GM19240 (cell line): ENCODE results near the gene AGAP1.
A peak's percentile ranks its signal among the peaks of the same experiment; 100 is the strongest.
"Not testable (repeated sequence)": the region's sequence is repeated elsewhere in the genome, so short reads cannot be mapped to it uniquely, and the experiment has no call there.

Experiments
- DNase-seq: peaks from one replicate; pipeline ENCODE4 v3.0.0; 2011; ENCODE audit warnings: low spot score; ENCODE audit not compliant: insufficient read length

The AGAP1 gene

GRCh38 chr2:235587202-235587601, 93.4 kb downstream of the AGAP1 start:
- no peak for DNase-seq

DNA sequence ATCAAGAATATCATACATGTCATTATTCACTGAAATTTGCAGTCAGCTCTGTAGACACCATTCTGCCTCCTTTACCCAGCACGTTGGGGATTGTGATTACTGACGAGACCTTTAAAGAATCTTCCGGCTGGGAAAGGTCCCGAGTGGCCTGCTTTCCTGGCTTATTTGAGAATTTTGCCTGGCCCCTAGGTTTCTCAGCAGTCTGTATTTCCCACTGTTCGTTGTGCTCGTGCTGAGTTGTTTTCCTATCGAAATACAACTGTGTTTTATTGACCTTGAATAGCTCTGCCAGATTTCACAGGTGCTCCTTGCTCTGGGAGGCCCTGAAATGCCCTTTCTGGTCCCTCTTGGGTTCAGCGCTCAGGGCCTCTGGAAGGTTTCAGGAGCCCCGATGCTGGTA, 94.9 kb downstream of the AGAP1 start:
- no peak for DNase-seq

GRCh38 chr2:235591231-235591730, 97.4 kb downstream of the AGAP1 start:
- DNase-seq: no peak

- no peak for DNase-seq
Measured at GRCh38 chr2:235591921-235592320, 98.1 kb downstream of the AGAP1 start.

GRCh38 chr2:235592430-235592829, 98.6 kb downstream of the AGAP1 start:
- DNase-seq: no peak

DNA sequence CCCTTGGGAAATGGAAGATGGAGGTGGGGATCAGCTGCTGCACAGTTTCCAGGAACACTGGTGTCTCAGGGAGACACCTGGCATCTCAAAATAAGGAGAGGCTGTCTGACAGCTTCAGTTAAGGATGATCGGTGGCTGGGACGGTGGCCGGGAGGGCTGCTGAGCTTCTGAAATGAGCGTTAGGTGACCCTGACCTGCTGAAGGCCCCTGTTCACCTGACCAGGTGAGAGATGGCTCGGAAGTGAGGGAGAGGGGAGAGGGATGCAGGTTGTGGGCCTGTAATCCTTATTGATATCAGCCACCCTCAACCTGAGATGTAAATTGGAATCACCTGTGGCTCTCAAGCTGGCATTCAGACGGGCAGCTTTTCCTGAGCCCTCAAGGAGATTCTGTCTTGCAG, 99.0 kb downstream of the AGAP1 start:
- DNase-seq: no peak

- DNase-seq: no peak
Measured at GRCh38 chr2:235594041-235594440, 100.2 kb downstream of the AGAP1 start.

- no peak for DNase-seq
Measured at GRCh38 chr2:235594964-235595363, 101.1 kb downstream of the AGAP1 start.

DNA sequence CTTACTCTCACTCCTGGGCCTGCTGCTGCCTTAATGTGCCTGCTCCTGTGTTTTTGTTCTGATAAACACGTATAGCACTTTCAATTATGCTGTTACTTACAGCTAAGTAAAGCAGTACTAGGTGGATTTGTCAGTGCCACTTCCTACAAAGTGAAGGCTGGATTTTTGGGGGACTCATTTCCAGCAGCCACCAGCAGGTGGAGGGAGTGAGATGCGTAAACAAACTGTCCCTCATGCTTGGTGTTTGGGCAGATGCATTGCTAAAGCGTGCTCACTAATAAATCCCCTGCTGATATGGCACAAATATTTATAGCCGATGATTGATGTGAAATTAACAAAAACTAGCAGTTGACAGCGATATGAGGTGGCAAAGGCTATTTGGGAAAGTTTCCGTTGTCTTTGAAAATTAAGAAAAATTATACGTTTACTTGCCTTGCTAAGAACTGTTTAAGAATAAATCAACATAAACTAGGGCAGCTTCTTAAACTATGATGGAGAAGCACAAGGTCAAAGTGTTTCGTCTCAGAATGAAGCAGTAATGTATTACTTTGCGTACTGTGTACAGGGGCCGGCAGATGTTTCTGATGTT, 101.7 kb downstream of the AGAP1 start:
- DNase-seq: peak; percentile 43

GRCh38 chr2:235596272-235596671, 102.4 kb downstream of the AGAP1 start:
- no peak for DNase-seq

DNA sequence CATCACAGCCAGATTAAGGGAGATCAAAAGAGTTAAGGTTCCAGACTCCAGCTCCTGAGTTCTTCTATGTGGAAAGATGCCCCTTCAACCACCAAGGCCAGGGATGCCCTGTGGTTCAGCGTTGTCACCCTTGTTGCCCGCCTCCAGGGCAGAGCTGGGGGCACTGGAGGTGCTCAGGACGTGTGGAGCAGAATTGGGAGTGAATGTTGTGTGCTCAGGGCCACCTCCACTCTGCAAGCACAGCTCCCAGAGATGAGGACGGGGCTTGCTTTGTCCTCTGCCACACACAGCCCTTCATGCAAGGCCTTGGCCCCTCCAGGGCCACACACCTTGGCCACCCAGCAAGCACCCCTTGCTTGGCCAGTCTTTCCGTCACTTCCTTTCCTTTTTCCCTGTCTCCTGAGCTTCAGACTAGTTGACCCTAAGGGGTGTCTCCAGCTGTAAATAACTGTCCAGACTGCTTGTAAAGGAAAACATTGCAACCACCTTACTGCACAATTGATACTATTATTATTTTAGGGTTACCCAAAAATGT, 103.3 kb downstream of the AGAP1 start:
- DNase-seq: no peak

GRCh38 chr2:235598026-235598425, 104.2 kb downstream of the AGAP1 start:
- DNase-seq: no peak

DNA sequence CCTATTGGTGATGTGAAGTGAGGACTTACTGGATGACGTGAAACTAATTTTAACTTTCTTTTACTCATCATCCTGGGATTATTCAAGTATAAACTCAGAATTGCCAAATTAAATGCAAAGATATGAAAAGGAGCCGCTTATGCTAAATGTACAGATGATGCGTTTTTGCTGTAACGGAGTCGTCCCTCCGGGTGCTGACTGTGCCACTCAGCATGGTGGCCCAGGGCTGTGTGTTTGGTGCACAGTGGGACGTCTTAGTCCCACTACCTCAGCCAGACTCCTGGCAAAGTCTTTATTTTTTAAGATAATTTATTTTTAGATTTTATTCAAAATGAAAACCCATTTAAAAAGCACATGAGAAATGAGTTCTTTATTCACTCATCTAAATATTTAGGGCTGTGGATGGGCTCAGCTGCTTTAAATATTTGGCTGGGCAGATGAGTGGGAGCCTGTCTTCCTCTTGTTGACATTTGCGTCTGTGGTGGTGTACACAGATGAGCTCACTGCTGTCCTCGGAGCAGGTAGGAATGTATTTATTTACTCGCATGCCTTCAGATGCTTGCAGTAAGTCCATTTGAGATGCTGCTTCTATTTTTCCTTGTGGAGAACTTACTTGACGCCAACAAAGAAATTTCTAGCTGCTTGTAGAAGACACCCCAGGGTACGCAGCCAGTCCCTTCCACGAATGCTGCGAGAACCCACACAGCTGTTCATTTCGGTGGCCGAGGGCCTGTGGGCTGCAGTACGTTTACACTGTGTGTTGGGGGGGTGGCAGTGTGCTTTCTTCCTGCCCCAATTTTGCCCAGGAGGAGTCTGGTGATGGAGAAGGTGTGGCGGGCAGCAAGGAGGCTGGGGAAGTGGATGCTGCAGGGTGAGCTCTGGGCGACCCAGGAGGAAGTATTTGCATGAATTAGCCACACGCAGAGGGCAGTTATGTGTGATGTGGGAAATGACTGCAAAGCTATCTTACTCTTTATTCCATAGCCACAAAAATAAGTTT, 105.0 kb downstream of the AGAP1 start:
- no peak for DNase-seq

- DNase-seq: no peak
Measured at GRCh38 chr2:235599596-235600338, 105.9 kb downstream of the AGAP1 start.

DNA sequence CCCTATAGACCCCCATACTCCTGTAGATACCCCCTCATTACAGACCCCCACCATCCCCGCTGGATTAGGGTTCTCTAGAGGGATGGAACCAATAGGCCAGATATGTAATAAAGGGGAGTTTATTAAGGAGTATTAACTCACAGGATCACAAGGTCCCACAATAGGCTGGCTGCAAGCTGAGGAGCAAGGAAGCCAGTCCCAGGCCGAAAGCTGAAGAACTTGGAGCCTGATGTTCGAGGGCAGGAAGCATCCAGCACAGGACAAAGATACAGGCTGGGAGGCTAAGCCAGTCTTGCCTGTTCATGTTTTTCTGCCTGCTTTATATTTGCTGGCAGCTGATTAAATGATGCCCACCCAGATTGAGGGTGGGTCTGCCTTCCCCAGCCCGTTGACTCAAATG, 106.6 kb downstream of the AGAP1 start:
- no peak for DNase-seq

GRCh38 chr2:235600926-235601325, 107.1 kb downstream of the AGAP1 start:
- no peak for DNase-seq

DNA sequence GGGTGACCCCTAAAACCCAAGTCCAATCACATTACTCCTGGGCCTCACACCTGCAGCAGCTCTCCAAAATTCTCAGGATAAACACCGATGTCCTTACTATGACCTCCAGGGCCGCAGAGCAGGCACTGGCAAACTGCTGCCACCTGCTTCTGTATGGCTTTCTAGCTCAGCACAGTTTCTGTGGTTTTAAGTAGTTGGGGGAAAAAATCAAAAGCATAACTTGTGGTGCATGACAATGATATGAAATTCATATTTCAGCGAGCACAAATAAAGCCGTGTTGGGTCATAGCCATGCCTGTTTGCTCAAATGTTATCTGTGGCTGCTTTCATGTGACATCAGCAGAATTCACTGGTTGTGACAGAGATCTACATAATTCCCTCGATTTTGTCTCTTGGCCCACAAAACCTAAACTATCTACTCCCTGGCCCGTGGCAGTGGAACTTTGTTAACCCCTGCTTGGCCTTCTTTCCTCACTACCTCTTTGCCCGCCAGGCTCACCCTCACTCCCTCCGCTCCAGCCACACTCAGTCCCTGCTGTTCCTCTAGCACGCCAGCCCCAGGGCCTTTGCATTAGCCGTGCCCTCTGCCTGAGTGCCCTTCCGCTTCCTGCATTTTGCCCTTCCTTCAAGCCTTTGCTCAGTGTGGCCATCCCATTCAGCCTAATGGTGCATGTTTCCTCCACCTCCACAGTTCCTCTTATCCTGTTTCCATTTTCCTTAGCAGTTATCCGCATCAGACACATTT, 108.3 kb downstream of the AGAP1 start:
- no peak for DNase-seq

DNA sequence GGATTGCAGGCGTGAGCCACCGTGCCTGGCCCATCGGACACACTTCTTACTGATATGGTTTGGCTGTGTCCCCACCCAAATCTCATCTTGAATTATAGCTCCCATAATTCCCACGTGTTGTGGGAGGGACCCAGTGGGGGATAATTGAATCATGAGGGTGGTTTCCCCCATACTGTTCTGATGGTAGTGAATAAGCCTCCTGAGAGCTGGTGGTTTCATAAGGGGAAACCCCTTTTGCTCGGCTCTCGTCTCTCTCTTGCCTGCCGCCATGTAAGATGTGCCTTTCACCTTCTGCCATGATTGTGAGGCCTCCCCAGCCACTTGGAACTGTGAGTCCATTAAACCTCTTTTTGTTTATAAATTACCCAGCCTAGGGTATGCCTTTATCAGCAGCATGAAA, 109.1 kb downstream of the AGAP1 start:
- DNase-seq: not testable (repeated sequence)

GRCh38 chr2:235603659-235604058, 109.8 kb downstream of the AGAP1 start:
- no peak for DNase-seq

DNA sequence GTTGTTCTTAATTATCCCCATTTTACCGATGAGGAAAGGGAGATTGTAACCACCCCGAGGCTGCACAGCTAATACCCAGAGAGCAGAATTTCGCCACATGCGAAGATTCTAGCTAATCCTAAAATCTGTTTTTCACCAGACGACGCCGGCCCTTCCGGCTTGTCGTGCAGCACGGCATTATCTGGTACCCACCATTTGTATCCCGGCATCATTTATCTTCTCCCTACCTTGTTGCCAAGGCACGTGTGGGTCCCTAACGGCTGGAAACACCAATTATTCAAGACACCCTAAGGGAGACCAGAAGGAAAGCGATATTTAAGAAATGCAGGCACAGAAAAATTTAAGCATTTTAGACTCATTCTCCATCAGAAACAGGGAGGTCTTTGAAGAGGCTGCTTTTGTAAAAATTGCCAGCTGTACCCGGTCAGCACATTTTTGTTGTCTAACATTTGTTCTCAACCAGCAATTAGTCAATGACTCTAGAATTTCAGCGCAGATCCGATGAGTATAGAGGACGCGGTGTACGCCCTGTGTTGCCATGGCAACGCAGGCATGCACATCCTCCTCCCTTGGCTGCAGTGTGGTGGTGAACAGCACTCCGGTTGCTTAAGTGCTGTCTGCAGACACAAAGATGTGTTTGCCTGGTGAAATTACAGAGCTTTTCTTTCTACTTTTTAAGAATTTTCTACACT, 111.6 kb downstream of the AGAP1 start:
- no peak for DNase-seq
